Vagina (tissue), 2 donors: ENCODE measurements around the gene LBX2.
A peak's percentile ranks its signal among the peaks of the same experiment; 100 is the strongest.

Experiments
- POLR2A ChIP-seq, 2 donors: fragments of 450-650 bp; IDR thresholded peaks; one replicate each; pipeline ENCODE4 v1.6.1; 2017; ENCODE audit warnings: antibody characterized with exemption in 2 of 2, mild to moderate bottlenecking in 2 of 2, moderate library complexity in 2 of 2
- POLR2AphosphoS5 ChIP-seq, 2 donors: sonication (generic); formaldehyde crosslinking; IDR thresholded peaks; one replicate each; pipeline ENCODE4 v1.9.0; 2017; ENCODE audit warnings: antibody characterized with exemption in 2 of 2, mild to moderate bottlenecking in 2 of 2, low read depth in 1 of 2; ENCODE audit not compliant: insufficient read depth in 1 of 2
- TF ChIP-seq, protein P1 (sequence below), 3 experiments: fragments of 450-650 bp in 2 of 3; fragments of 200-600 bp in 1 of 3; sonication (generic) in 1 of 3; IDR thresholded peaks; one replicate each; pipeline ENCODE4 v1.5.1; 2017 to 2019; ENCODE audit warnings: antibody characterized with exemption in 3 of 3, mild to moderate bottlenecking in 2 of 3, moderate library complexity in 2 of 3

GRCh38 chr2:74482801-74483674 is 16.4 kb downstream of the LBX2 start, which contains the start of the genes CCDC142 and TTC31:
- peak; percentile 89 to 98 for TF ChIP-seq POLR2AphosphoS5 (IDR thresholded peaks at IDR 0.05; ENCODE audit: insufficient read depth in 1 of 2, low read depth in 1 of 2)
- TF ChIP-seq, protein P1, sequence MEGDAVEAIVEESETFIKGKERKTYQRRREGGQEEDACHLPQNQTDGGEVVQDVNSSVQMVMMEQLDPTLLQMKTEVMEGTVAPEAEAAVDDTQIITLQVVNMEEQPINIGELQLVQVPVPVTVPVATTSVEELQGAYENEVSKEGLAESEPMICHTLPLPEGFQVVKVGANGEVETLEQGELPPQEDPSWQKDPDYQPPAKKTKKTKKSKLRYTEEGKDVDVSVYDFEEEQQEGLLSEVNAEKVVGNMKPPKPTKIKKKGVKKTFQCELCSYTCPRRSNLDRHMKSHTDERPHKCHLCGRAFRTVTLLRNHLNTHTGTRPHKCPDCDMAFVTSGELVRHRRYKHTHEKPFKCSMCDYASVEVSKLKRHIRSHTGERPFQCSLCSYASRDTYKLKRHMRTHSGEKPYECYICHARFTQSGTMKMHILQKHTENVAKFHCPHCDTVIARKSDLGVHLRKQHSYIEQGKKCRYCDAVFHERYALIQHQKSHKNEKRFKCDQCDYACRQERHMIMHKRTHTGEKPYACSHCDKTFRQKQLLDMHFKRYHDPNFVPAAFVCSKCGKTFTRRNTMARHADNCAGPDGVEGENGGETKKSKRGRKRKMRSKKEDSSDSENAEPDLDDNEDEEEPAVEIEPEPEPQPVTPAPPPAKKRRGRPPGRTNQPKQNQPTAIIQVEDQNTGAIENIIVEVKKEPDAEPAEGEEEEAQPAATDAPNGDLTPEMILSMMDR (IDR thresholded peaks at IDR 0.05) = peak; percentile 49 to 83 (median 76)
- peak in 1 of 2 donors; percentile 29 for TF ChIP-seq POLR2A (IDR thresholded peaks at IDR 0.05)
